HepG2 (cell line): ENCODE data around the gene WDHD1. TPM values are rescaled to one million over a fixed set of nuclear protein-coding genes. Genes with fewer than 3 reads are reported as not detected.

Source experiments
- ATAC-seq: fragments of 200-7000 bp; cut with Tn5 transposase; 3 replicates; pipeline ENCODE4 v1.9.1; 2020; ENCODE audit warnings: mild to moderate bottlenecking, moderate library complexity
- BruUV-seq: library from RNA; stranded (reverse); fragments of 400-500 nt; replicated peaks from 2 replicates; lab custom pipeline; 2021; lab: Mats Ljungman, UMichigan
- CTCF ChIA-PET: fragments of 300-600 bp; formaldehyde crosslinking; extraction: SDS; loops from one replicate; lab custom pipeline; 2021; ENCODE audit warnings: low total read pairs, inconsistent platforms, low intra/inter-chr PET ratio; lab: Yijun Ruan, JAX
- POLR2A ChIA-PET: fragments of 350-600 bp; sonication (Branson Sonifier 250); formaldehyde crosslinking; loops from one replicate; lab custom pipeline; 2020; ENCODE audit warnings: antibody characterized with exemption, inconsistent platforms; lab: Yijun Ruan, JAX
- DNase-seq: peaks from one replicate; pipeline ENCODE4 v3.0.0-alpha.2; 2015; ENCODE audit warnings: low spot score
- FAIRE-seq: peaks from 3 replicates; lab custom pipeline; 2011; peaks lifted over from hg19 to GRCh38; lab: Jason Lieb, UNC
- H2AFZ ChIP-seq: one replicate; pipeline ENCODE4 v1.6.1; 2011; ENCODE audit warnings: low read length, inconsistent platforms
- H3K27ac ChIP-seq: fragments of 300-600 bp; 3 replicates; pipeline ENCODE4 v1.8.0; 2011; ENCODE audit warnings: mixed run types, mild to moderate bottlenecking, mixed read lengths, low read length, inconsistent platforms; ENCODE audit not compliant: insufficient read depth; ENCODE audit errors: extremely low read length
- H3K27me3 ChIP-seq, 2 experiments: fragments of 200-600 bp in 1 of 2; 2 replicates in 1 of 2; 3 replicates in 1 of 2; pipeline versions ENCODE4 v1.6.0 to v1.8.0; 2011; ENCODE audit warnings: low read length in 2 of 2, mild to moderate bottlenecking in 2 of 2, moderate library complexity in 2 of 2, inconsistent platforms in 1 of 2; ENCODE audit not compliant: insufficient read depth in 2 of 2, control insufficient read depth in 1 of 2
- H3K36me3 ChIP-seq, 2 experiments: fragments of 200-600 bp in 1 of 2; replicated peaks in 1 of 2; 2 replicates in 1 of 2; 3 replicates in 1 of 2; pipeline versions ENCODE4 v1.5.1 to v1.8.0; 2011; ENCODE audit warnings: low read length in 2 of 2, inconsistent platforms in 1 of 2; ENCODE audit not compliant: insufficient read depth in 2 of 2, control insufficient read depth in 1 of 2
- H3K4me1 ChIP-seq: 2 replicates; pipeline ENCODE4 v1.5.1; 2012; ENCODE audit warnings: low read length, inconsistent platforms; ENCODE audit not compliant: insufficient read depth
- H3K4me2 ChIP-seq: 2 replicates; pipeline ENCODE4 v1.6.0; 2011; ENCODE audit warnings: low read depth, low read length, inconsistent platforms
- H3K4me3 ChIP-seq, 3 experiments: fragments of 200-600 bp in 1 of 3; sonication (generic), shearing (Covaris generic) in 1 of 3; replicated peaks in 1 of 3; 2 replicates each; pipeline ENCODE4 v1.5.1; 2011 to 2016; ENCODE audit warnings: low read length in 3 of 3, inconsistent platforms in 2 of 3, low read depth in 2 of 3, mild to moderate bottlenecking in 2 of 3, control low read depth in 1 of 3, mixed read lengths in 1 of 3; ENCODE audit not compliant: insufficient read depth in 1 of 3
- H3K79me2 ChIP-seq: one replicate; pipeline ENCODE4 v1.6.1; 2011; ENCODE audit warnings: low read length, inconsistent platforms; ENCODE audit not compliant: insufficient read depth
- H3K9ac ChIP-seq: 2 replicates; pipeline ENCODE4 v1.6.0; 2011; ENCODE audit warnings: mild to moderate bottlenecking, low read depth, low read length, inconsistent platforms; ENCODE audit not compliant: insufficient read depth
- H3K9me3 ChIP-seq: 2 replicates; pipeline ENCODE4 v1.5.1; 2012; ENCODE audit warnings: mild to moderate bottlenecking, low read length
- H4K20me1 ChIP-seq: 2 replicates; pipeline ENCODE4 v1.6.0; 2011; ENCODE audit warnings: inconsistent platforms, mild to moderate bottlenecking, low read length, moderate library complexity; ENCODE audit not compliant: insufficient read depth
- AGO1 ChIP-seq: fragments of 200-400 bp; formaldehyde crosslinking; IDR thresholded peaks from 2 replicates; pipeline ENCODE4 v1.6.1; 2017; ENCODE audit warnings: mild to moderate bottlenecking, low read depth, low read length, moderate library complexity; ENCODE audit not compliant: poor library complexity, severe bottlenecking
- BRCA1 ChIP-seq: sonication (generic); formaldehyde crosslinking; IDR thresholded peaks from 2 replicates; pipeline ENCODE4 v1.4.0; 2020; ENCODE audit warnings: missing genetic modification reagents
- IRF2 ChIP-seq: IDR thresholded peaks from 2 replicates; pipeline ENCODE4 v1.6.1; 2018; ENCODE audit warnings: missing genetic modification reagents, missing compliant biosample characterization
- MAFG ChIP-seq: sonication (generic); formaldehyde crosslinking; IDR thresholded peaks from 2 replicates; pipeline ENCODE4 v1.5.1; 2020; ENCODE audit warnings: mild to moderate bottlenecking, missing genetic modification reagents
- POGZ ChIP-seq: sonication (generic); formaldehyde crosslinking; IDR thresholded peaks from 2 replicates; pipeline ENCODE4 v1.4.0; 2020; ENCODE audit warnings: mild to moderate bottlenecking, missing genetic modification reagents
- POLR2AphosphoS2 ChIP-seq: IDR thresholded peaks from 2 replicates; pipeline ENCODE4 v1.6.1; 2011; ENCODE audit warnings: low read depth, low read length, improper control_type of control experiment
- STAG1 ChIP-seq: sonication (generic); formaldehyde crosslinking; IDR thresholded peaks from 2 replicates; pipeline ENCODE4 v1.4.0; 2020; ENCODE audit warnings: missing genetic modification reagents
- TEAD3 ChIP-seq: optimal IDR thresholded peaks from 2 replicates; pipeline ENCODE3; 2016; ENCODE audit warnings: borderline replicate concordance
- ZNF33A ChIP-seq: sonication (generic); formaldehyde crosslinking; IDR thresholded peaks from 2 replicates; pipeline ENCODE4 v1.5.1; 2020; ENCODE audit warnings: missing genetic modification reagents, mild to moderate bottlenecking, moderate library complexity, borderline replicate concordance
- WGBS: methylation state at CpG from one replicate; pipeline ENCODE4 v1.1.6; 2017; ENCODE audit warnings: low lambda C conversion rate; 5-methylcytosine and 5-hydroxymethylcytosine counted together
- in situ Hi-C: cut with HindIII; loops from 2 replicates; pipeline ENCODE4 v1.10.0; 2017; ENCODE audit warnings: low pct_unique_long_range_greater_than_20kb; ENCODE audit not compliant: extremely low pct_ligation_motif_present
- intact Hi-C: fragments of 100-400 bp; cut with micrococcal nuclease; formaldehyde crosslinking; loops from one replicate; pipeline ENCODE4 v1.10.0; 2022; ENCODE audit not compliant: unreplicated experiment
- polyA plus RNA-seq, 8 experiments: library from polyadenylated mRNA; depleted of rRNA in 3 of 8; stranded (reverse) in 7 of 8; unstranded in 1 of 8; fragments of >200 nt; fragmentation: Illumina TruSeq in 4 of 8; extraction: Trizol in 4 of 8; gene quantifications; 2 replicates each; pipeline versions ENCODE4 v1.2.1 to v1.2.3, GENCODE V29; 2011 to 2016; ENCODE audit warnings: low read depth in 4 of 8, missing spikeins in 1 of 8, mixed read lengths in 1 of 8; ENCODE audit not compliant: insufficient read depth in 1 of 8
- total RNA-seq, 5 experiments: library from RNA; depleted of rRNA; stranded (reverse); fragments of >200 nt; fragmentation: Illumina TruSeq; extraction: Trizol; gene quantifications; 2 replicates each; pipeline ENCODE4 v1.2.3, GENCODE V29; 2016; ENCODE audit warnings: low read depth in 1 of 5
- TF ChIP-seq, protein P1 (sequence below): sonication (generic); formaldehyde crosslinking; IDR thresholded peaks from 2 replicates; pipeline ENCODE4 v1.4.0; 2020; ENCODE audit warnings: mild to moderate bottlenecking, missing genetic modification reagents
- TF ChIP-seq, protein P2 (sequence below): sonication (generic); formaldehyde crosslinking; IDR thresholded peaks from 2 replicates; pipeline ENCODE4 v1.4.0; 2020; ENCODE audit warnings: mild to moderate bottlenecking, low read depth, missing genetic modification reagents

The WDHD1 gene
- total and polyA plus RNA-seq, 2 of the 13 experiments (the other 11 are each of a cell fraction or from before 2014, with no cell fraction given) = 5.5 to 27.5 TPM

DNA sequence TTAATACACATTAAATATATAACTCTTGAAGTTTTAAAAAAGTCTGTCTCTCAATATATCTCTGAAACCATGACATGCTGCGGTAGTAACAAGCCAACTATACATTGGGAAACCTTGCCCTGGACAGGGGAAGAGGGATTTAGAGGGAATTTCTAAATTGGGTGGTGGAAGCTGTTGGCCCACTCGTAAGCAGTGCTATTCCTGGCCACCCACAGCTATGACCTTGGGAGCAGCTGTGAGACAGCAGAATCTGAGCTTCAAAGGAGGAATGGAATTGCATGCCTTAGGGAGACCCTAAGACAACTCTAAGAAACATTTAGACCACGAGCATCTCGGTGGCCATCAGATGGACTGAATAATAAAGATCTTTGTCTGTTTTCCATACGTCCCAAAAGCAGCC is 108.5 kb downstream of the WDHD1 start (continued):
- TF ChIP-seq, protein P1, sequence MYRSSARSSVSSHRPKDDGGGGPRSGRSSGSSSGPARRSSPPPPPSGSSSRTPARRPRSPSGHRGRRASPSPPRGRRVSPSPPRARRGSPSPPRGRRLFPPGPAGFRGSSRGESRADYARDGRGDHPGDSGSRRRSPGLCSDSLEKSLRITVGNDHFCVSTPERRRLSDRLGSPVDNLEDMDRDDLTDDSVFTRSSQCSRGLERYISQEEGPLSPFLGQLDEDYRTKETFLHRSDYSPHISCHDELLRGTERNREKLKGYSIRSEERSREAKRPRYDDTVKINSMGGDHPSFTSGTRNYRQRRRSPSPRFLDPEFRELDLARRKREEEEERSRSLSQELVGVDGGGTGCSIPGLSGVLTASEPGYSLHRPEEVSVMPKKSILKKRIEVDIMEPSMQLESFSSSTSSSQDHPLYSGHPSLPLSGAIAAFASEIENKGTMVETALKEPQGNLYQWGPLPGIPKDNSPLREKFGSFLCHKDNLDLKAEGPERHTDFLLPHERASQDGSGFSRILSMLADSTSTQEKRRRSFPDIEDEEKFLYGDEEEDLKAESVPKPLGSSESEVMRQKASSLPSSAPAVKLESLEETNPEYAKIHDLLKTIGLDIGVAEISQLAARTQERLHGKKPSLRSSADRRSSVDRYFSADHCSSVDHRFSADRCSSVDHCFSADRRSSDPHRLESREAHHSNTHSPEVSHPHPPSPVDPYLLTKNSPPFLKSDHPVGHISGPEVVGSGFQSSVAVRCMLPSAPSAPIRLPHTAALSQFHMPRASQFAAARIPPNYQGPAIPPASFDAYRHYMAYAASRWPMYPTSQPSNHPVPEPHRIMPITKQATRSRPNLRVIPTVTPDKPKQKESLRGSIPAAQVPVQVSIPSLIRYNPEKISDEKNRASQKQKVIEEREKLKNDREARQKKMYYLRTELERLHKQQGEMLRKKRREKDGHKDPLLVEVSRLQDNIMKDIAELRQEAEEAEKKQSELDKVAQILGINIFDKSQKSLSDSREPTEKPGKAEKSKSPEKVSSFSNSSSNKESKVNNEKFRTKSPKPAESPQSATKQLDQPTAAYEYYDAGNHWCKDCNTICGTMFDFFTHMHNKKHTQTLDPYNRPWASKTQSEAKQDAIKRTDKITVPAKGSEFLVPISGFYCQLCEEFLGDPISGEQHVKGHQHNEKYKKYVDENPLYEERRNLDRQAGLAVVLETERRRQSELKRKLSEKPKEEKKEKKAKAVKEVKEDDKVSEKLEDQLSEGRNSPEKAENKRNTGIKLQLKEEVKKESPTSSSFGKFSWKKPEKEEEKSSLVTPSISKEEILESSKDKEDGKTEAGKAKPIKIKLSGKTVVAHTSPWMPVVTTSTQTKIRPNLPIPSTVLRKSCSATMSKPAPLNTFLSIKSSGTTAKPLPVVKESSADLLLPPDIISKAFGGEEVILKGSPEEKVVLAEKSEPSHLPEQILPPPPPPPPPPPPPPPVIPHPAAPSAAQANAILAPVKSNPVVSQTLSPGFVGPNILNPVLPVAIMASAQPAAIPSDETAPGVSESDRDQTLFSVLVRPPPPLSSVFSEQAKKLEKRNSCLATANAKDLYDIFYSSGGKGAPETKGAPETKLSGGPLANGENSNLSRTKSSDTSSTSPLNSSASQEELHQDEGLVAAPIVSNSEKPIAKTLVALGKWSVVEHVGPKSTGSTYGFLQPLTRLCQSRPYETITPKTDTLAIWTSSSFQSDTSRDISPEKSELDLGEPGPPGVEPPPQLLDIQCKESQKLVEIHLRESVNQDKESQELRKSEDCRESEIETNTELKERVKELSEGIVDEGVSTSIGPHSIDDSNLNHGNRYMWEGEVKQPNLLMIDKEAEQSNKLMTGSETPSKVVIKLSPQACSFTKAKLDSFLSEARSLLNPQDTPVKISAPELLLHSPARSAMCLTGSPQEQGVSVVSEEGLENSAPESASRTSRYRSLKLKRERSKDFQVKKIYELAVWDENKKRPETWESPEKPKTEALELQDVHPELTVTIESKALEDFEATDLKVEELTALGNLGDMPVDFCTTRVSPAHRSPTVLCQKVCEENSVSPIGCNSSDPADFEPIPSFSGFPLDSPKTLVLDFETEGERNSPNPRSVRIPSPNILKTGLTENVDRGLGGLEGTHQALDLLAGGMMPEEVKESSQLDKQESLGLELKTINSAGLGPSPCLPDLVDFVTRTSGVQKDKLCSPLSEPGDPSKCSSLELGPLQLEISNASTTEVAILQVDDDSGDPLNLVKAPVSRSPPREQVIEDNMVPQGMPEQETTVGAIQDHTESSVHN (CRISPR knock-in tag) = no peak
- TF ChIP-seq BRCA1 (no peak), AGO1 (no peak)

DNA sequence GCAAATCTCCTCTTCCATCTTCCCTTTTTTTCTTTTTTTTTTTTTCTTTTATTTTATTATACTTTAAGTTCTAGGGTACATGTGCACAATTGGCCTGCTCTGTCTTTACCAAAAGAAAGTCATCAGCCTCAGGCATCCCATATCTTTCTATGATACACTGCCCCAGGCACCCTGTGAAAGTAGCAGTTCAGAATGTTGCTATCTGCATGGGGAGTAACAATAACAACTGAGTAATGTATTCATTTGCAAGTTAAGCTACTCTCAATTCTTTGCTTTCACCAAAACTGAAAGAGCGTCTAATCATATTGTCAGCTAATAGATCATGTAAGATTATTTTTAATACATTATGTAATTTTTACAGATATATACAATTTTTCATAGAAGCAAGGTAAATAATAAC is 110.8 kb downstream of the WDHD1 start:
- Histone ChIP-seq H3K4me1 (no peaks in the 10 kb centered on the region), H3K4me3 (no peak overlapping the region), H3K27me3 (no peaks in the 10 kb centered on the region), H3K9ac (no peak overlapping the region), H3K9me3 (no peaks in the 10 kb centered on the region), H3K79me2 (no peaks in the 10 kb centered on the region), H3K36me3 (no peaks in the 10 kb centered on the region), H4K20me1 (no peaks in the 10 kb centered on the region), H2AFZ (no peak overlapping the region), H3K27ac (no peak overlapping the region), H3K4me2 (no peak overlapping the region)
- ATAC-seq (no peak), FAIRE-seq (no peak), DNase-seq (no peak)
- no TSS peak for BruUV-seq
- ChIA-PET CTCF (no interaction called here), POLR2A (no interaction called here)
- intact Hi-C loops = no loop called here
- in situ Hi-C loops = no loop called here
- WGBS = 90% methylated on average over 1 of the region's 1 CpG
- TF ChIP-seq, protein P2, sequence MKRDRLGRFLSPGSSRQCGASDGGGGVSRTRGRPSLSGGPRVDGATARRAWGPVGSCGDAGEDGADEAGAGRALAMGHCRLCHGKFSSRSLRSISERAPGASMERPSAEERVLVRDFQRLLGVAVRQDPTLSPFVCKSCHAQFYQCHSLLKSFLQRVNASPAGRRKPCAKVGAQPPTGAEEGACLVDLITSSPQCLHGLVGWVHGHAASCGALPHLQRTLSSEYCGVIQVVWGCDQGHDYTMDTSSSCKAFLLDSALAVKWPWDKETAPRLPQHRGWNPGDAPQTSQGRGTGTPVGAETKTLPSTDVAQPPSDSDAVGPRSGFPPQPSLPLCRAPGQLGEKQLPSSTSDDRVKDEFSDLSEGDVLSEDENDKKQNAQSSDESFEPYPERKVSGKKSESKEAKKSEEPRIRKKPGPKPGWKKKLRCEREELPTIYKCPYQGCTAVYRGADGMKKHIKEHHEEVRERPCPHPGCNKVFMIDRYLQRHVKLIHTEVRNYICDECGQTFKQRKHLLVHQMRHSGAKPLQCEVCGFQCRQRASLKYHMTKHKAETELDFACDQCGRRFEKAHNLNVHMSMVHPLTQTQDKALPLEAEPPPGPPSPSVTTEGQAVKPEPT (CRISPR knock-in tag) = no peak
- TF ChIP-seq STAG1 (CRISPR knock-in tag) (no peak), IRF2 (CRISPR knock-in tag) (no peak), MAFG (CRISPR knock-in tag) (no peak), TEAD3 (CRISPR knock-in tag) (no peak), POGZ (no peak), POLR2AphosphoS2 (no peak), ZNF33A (no peak)
